HCT116 (cell line): Measurements from ENCODE around the gene PSG2. TPM values are rescaled to one million over a fixed set of nuclear protein-coding genes. Genes with fewer than 3 reads are reported as not detected.
A peak's percentile ranks its signal among the peaks of the same experiment; 100 is the strongest.
"Not testable (repeated sequence)": the region's sequence is repeated elsewhere in the genome, so short reads cannot be mapped to it uniquely, and the experiment has no call there.

Experiments
- ATAC-seq: fragments of 200-7000 bp; cut with Tn5 transposase; 2 replicates; pipeline ENCODE4 v1.9.1; 2020; ENCODE audit warnings: mild to moderate bottlenecking, moderate library complexity
- BruUV-seq: library from RNA; stranded (reverse); fragments of 400-500 nt; replicated peaks from 2 replicates; lab custom pipeline; 2021; lab: Mats Ljungman, UMichigan
- CTCF ChIA-PET: fragments of 300-600 bp; sonication (Branson Sonifier 250); formaldehyde crosslinking; loops from one replicate; lab custom pipeline; 2021; ENCODE audit warnings: antibody characterized with exemption; lab: Charles Lee
- POLR2A ChIA-PET: fragments of 300-600, 350-600 bp; sonication (Branson Sonifier 250); formaldehyde crosslinking; loops from one replicate; lab custom pipeline; 2021; ENCODE audit warnings: antibody characterized with exemption; lab: Charles Lee
- RAD21 ChIA-PET, 2 experiments: fragments of 300-600 bp; sonication (Branson Sonifier 250); formaldehyde crosslinking; loops; one replicate each; lab custom pipeline; 2023; ENCODE audit warnings: low total read pairs in 2 of 2; ENCODE audit not compliant: uncharacterized antibody in 2 of 2, unreplicated experiment in 2 of 2, low non-redundant PET in 1 of 2; lab: Charles Lee
- DNase-seq: peaks from one replicate; pipeline ENCODE4 v3.0.0-alpha.2; 2010; ENCODE audit warnings: low read depth, low spot score
- H2AFZ ChIP-seq: fragments of 200-600 bp; shearing (Covaris generic), sonication (generic); 2 replicates; pipeline ENCODE4 v1.6.1; 2017; ENCODE audit warnings: low read depth, mixed run types, mixed read lengths, antibody characterized with exemption, low read length; ENCODE audit not compliant: poor library complexity, severe bottlenecking
- H3K27ac ChIP-seq: 2 replicates; pipeline ENCODE4 v1.5.1; 2012; ENCODE audit warnings: low read depth, low read length
- H3K27me3 ChIP-seq: fragments of 200-600 bp; sonication (generic); 2 replicates; pipeline ENCODE4 v1.6.1; 2016; ENCODE audit warnings: mixed run types, low read length, mixed read lengths; ENCODE audit not compliant: insufficient read depth
- H3K36me3 ChIP-seq, 2 experiments: fragments of 200-500 bp in 1 of 2; fragments of 200-600 bp in 1 of 2; sonication (Bioruptor generic) in 1 of 2; sonication (generic) in 1 of 2; 2 replicates each; pipeline versions ENCODE4 v1.5.1 to v1.6.1; 2014 to 2016; ENCODE audit warnings: low read length in 2 of 2, inconsistent platforms in 1 of 2, mixed read lengths in 1 of 2, mixed run types in 1 of 2; ENCODE audit not compliant: insufficient read depth in 2 of 2, control insufficient read depth in 1 of 2
- H3K4me1 ChIP-seq, 2 experiments: fragments of 200-600 bp in 1 of 2; sonication (generic) in 1 of 2; 2 replicates each; pipeline versions ENCODE4 v1.5.1 to v1.6.1; 2012 to 2017; ENCODE audit warnings: low read length in 2 of 2, inconsistent platforms in 1 of 2, mild to moderate bottlenecking in 1 of 2, mixed read lengths in 1 of 2, mixed run types in 1 of 2, moderate library complexity in 1 of 2; ENCODE audit not compliant: insufficient read depth in 2 of 2, control insufficient read depth in 1 of 2
- H3K4me2 ChIP-seq: fragments of 200-600 bp; sonication (generic); 2 replicates; pipeline ENCODE4 v1.6.1; 2017; ENCODE audit warnings: mixed run types, low read length, mixed read lengths
- H3K4me3 ChIP-seq, 2 experiments: fragments of 200-600 bp in 1 of 2; sonication (generic) in 1 of 2; replicated peaks in 1 of 2; 2 replicates each; pipeline ENCODE4 v1.5.1; 2011 to 2016; ENCODE audit warnings: low read length in 2 of 2, control low read depth in 1 of 2, low read depth in 1 of 2, mild to moderate bottlenecking in 1 of 2, mixed read lengths in 1 of 2, mixed run types in 1 of 2
- H3K79me2 ChIP-seq: fragments of 200-600 bp; sonication (generic); 2 replicates; pipeline ENCODE4 v1.6.1; 2017; ENCODE audit warnings: mild to moderate bottlenecking, mixed run types, low read length, moderate library complexity, mixed read lengths; ENCODE audit not compliant: insufficient read depth
- H3K9ac ChIP-seq: fragments of 200-600 bp; sonication (generic); 2 replicates; pipeline ENCODE4 v1.6.1; 2016; ENCODE audit warnings: low read length, mixed read lengths
- H3K9me2 ChIP-seq: fragments of 200-600 bp; sonication (generic), shearing (Covaris generic); 2 replicates; pipeline ENCODE4 v1.6.1; 2017; ENCODE audit warnings: mixed run types, mild to moderate bottlenecking, moderate library complexity; ENCODE audit not compliant: insufficient read depth
- H3K9me3 ChIP-seq, 2 experiments: fragments of 200-500 bp in 1 of 2; fragments of 200-600 bp in 1 of 2; sonication (Bioruptor generic) in 1 of 2; sonication (generic) in 1 of 2; 2 replicates each; pipeline ENCODE4 v1.6.1; 2014 to 2017; ENCODE audit warnings: low read length in 2 of 2, mixed read lengths in 2 of 2, inconsistent platforms in 1 of 2, low read depth in 1 of 2, mild to moderate bottlenecking in 1 of 2, mixed run types in 1 of 2, moderate library complexity in 1 of 2; ENCODE audit not compliant: control insufficient read depth in 1 of 2, insufficient read depth in 1 of 2
- H4K20me1 ChIP-seq: fragments of 200-600 bp; sonication (generic), shearing (Covaris generic); 2 replicates; pipeline ENCODE4 v1.6.1; 2017; ENCODE audit warnings: mixed run types, mild to moderate bottlenecking, moderate library complexity; ENCODE audit not compliant: insufficient read depth
- FOSL1 ChIP-seq: IDR thresholded peaks from 2 replicates; pipeline ENCODE4 v1.6.1; 2012; ENCODE audit warnings: low read depth
- JUND ChIP-seq: IDR thresholded peaks from 2 replicates; pipeline ENCODE4 v1.6.1; 2012
- SP1 ChIP-seq: IDR thresholded peaks from 2 replicates; pipeline ENCODE4 v1.6.1; 2012; ENCODE audit warnings: low read depth
- intact Hi-C: fragments of 100-400 bp; cut with micrococcal nuclease; formaldehyde crosslinking; loops from 2 replicates; pipeline ENCODE4 v1.10.0; 2022
- total RNA-seq: library from RNA; stranded (reverse); gene quantifications from one replicate; pipeline ENCODE4 v1.2.1, GENCODE V29; 2021; ENCODE audit not compliant: unreplicated experiment

Gene PSG2
- total RNA-seq, 1 experiment from 2014 or later = not detected

GRCh38 chr19:43120433-43121026 lies 38.0 kb upstream of the PSG2 start:
- BruUV-seq, H2AFZ ChIP-seq, H3K4me3 ChIP-seq, H3K27ac ChIP-seq, H4K20me1 ChIP-seq, H3K9me3 ChIP-seq, H3K36me3 ChIP-seq, CTCF ChIA-PET, H3K27me3 ChIP-seq, H3K79me2 ChIP-seq, intact Hi-C loops, DNase-seq, POLR2A ChIA-PET, H3K9ac ChIP-seq, H3K9me2 ChIP-seq, RAD21 ChIA-PET: not testable (repeated sequence)
- TF ChIP-seq JUND = peak; percentile 52
- peak; percentile 49; the same call in 1 of the 2 replicates for TF ChIP-seq FOSL1
- peak; percentile 17; the same call in 1 of the 2 replicates for TF ChIP-seq SP1
- H3K4me1 ChIP-seq = peaks cover 0 to 15% of the 10 kb centered on the region in 2 experiments; a peak in 2 of 4 replicates
- ATAC-seq = peak; percentile 69
- peak overlapping the region; percentile 45 for H3K4me2 ChIP-seq

- intact Hi-C loops, H3K9me3 ChIP-seq, H3K79me2 ChIP-seq, DNase-seq, H4K20me1 ChIP-seq, BruUV-seq, H3K27ac ChIP-seq, POLR2A ChIA-PET, H3K4me3 ChIP-seq, RAD21 ChIA-PET, H3K36me3 ChIP-seq, H3K9ac ChIP-seq, H3K4me2 ChIP-seq, CTCF ChIA-PET, H3K27me3 ChIP-seq, ATAC-seq, H2AFZ ChIP-seq, H3K9me2 ChIP-seq: not testable (repeated sequence)
- H3K4me1 ChIP-seq = peaks cover 0 to 15% of the 10 kb centered on the region in 2 experiments; a peak in 2 of 4 replicates
These were observed 37.0 kb upstream of the PSG2 start for GRCh38 chr19:43119526-43119925.

GRCh38 chr19:43116421-43116820 lies 33.9 kb upstream of the PSG2 start:
- H3K9ac ChIP-seq, H3K4me2 ChIP-seq, DNase-seq, H3K27me3 ChIP-seq, ATAC-seq, H3K36me3 ChIP-seq, BruUV-seq, H3K9me2 ChIP-seq, H2AFZ ChIP-seq, POLR2A ChIA-PET, intact Hi-C loops, RAD21 ChIA-PET, CTCF ChIA-PET, H3K79me2 ChIP-seq, H3K4me3 ChIP-seq, H3K27ac ChIP-seq, H3K9me3 ChIP-seq, H4K20me1 ChIP-seq: not testable (repeated sequence)
- H3K4me1 ChIP-seq = peaks cover 0 to 15% of the 10 kb centered on the region in 2 experiments; a peak in 2 of 4 replicates

- H2AFZ ChIP-seq, H3K36me3 ChIP-seq, H3K27me3 ChIP-seq, H3K79me2 ChIP-seq, DNase-seq, H3K4me3 ChIP-seq, H3K9me2 ChIP-seq, H3K9ac ChIP-seq, RAD21 ChIA-PET, ATAC-seq, H3K9me3 ChIP-seq, POLR2A ChIA-PET, H3K4me2 ChIP-seq, BruUV-seq, H4K20me1 ChIP-seq, H3K27ac ChIP-seq, CTCF ChIA-PET, intact Hi-C loops: not testable (repeated sequence)
- H3K4me1 ChIP-seq = peaks cover 0 to 11% of the 10 kb centered on the region in 2 experiments; a peak in 1 of 4 replicates
These were observed 33.0 kb upstream of the PSG2 start for GRCh38 chr19:43115548-43115947.
